HL-60 (cell line): ENCODE data around the gene BRIP1.

Experiments used
- DNase-seq, 2 experiments: peaks; one replicate each; pipeline ENCODE4 v3.0.0-alpha.2; 2010 to 2020; ENCODE audit warnings: low read depth in 1 of 2, low spot score in 1 of 2
- H3K27ac ChIP-seq: fragments of 250-450 bp; sonication (Bioruptor Pico); replicated peaks from 2 replicates; pipeline ENCODE4 v1.5.1; 2020; ENCODE audit warnings: mild to moderate bottlenecking, moderate library complexity
- H3K27me3 ChIP-seq: fragments of 250-450 bp; sonication (Bioruptor Pico); 2 replicates; pipeline ENCODE4 v1.5.1; 2021; ENCODE audit warnings: mild to moderate bottlenecking, moderate library complexity; ENCODE audit not compliant: insufficient read depth, poor library complexity, severe bottlenecking
- H3K4me3 ChIP-seq: replicated peaks from 2 replicates; pipeline ENCODE4 v1.5.1; 2011; ENCODE audit warnings: mild to moderate bottlenecking, control low read depth, low read length; ENCODE audit not compliant: insufficient read depth
- GABPA ChIP-seq: IDR thresholded peaks from 2 replicates; pipeline ENCODE4 v1.6.1; 2012; ENCODE audit warnings: low read depth
- POLR2AphosphoS5 ChIP-seq: IDR thresholded peaks from 2 replicates; pipeline ENCODE4 v1.6.1; 2012; ENCODE audit warnings: low read depth
- SPI1 ChIP-seq: IDR thresholded peaks from 2 replicates; pipeline ENCODE4 v1.6.1; 2012; ENCODE audit warnings: low read depth, mild to moderate bottlenecking, borderline replicate concordance
- TF ChIP-seq, protein P1 (sequence below): IDR thresholded peaks from one replicate; pipeline ENCODE4 v1.5.1; 2011; ENCODE audit warnings: low read length, control low read depth, inconsistent platforms; ENCODE audit not compliant: insufficient read depth
- TF ChIP-seq, protein P2 (sequence below): IDR thresholded peaks from 2 replicates; pipeline ENCODE4 v1.6.1; 2012; ENCODE audit warnings: low read depth; ENCODE audit not compliant: insufficient replicate concordance

Gene BRIP1

GRCh38 chr17:61874075-61874474, 10.7 kb upstream of the BRIP1 start:
- Histone ChIP-seq H3K27ac (no peak overlapping the region), H3K4me3 (no peak overlapping the region), H3K27me3 (no peaks in the 10 kb centered on the region)
- TF ChIP-seq, protein P1, sequence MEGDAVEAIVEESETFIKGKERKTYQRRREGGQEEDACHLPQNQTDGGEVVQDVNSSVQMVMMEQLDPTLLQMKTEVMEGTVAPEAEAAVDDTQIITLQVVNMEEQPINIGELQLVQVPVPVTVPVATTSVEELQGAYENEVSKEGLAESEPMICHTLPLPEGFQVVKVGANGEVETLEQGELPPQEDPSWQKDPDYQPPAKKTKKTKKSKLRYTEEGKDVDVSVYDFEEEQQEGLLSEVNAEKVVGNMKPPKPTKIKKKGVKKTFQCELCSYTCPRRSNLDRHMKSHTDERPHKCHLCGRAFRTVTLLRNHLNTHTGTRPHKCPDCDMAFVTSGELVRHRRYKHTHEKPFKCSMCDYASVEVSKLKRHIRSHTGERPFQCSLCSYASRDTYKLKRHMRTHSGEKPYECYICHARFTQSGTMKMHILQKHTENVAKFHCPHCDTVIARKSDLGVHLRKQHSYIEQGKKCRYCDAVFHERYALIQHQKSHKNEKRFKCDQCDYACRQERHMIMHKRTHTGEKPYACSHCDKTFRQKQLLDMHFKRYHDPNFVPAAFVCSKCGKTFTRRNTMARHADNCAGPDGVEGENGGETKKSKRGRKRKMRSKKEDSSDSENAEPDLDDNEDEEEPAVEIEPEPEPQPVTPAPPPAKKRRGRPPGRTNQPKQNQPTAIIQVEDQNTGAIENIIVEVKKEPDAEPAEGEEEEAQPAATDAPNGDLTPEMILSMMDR, result no peak
- no peak for TF ChIP-seq SPI1
- TF ChIP-seq GABPA, result no peak
- DNase-seq, result no peak

DNA sequence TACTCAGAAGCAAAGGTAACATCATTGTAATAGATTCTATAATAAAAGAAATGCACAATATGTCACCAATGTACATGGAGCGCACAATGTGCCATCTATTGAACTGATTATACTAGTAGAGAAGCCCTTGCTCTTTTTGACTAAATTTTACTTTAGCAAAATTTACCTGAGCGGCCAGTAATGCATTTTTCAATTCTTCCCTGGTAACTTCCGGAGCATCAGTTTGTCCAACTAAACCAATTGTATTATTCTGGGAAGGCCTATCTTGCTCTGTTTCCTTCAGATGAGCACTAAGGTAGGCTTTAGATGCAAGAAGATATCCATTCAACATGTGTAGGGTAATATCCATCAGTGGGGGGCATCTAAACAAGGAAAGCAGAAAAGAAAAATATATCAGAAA, 8.8 kb upstream of the BRIP1 start:
- Histone ChIP-seq H3K4me3 (no peak overlapping the region), H3K27ac (no peak overlapping the region), H3K27me3 (no peaks in the 10 kb centered on the region)
- TF ChIP-seq, protein P2, sequence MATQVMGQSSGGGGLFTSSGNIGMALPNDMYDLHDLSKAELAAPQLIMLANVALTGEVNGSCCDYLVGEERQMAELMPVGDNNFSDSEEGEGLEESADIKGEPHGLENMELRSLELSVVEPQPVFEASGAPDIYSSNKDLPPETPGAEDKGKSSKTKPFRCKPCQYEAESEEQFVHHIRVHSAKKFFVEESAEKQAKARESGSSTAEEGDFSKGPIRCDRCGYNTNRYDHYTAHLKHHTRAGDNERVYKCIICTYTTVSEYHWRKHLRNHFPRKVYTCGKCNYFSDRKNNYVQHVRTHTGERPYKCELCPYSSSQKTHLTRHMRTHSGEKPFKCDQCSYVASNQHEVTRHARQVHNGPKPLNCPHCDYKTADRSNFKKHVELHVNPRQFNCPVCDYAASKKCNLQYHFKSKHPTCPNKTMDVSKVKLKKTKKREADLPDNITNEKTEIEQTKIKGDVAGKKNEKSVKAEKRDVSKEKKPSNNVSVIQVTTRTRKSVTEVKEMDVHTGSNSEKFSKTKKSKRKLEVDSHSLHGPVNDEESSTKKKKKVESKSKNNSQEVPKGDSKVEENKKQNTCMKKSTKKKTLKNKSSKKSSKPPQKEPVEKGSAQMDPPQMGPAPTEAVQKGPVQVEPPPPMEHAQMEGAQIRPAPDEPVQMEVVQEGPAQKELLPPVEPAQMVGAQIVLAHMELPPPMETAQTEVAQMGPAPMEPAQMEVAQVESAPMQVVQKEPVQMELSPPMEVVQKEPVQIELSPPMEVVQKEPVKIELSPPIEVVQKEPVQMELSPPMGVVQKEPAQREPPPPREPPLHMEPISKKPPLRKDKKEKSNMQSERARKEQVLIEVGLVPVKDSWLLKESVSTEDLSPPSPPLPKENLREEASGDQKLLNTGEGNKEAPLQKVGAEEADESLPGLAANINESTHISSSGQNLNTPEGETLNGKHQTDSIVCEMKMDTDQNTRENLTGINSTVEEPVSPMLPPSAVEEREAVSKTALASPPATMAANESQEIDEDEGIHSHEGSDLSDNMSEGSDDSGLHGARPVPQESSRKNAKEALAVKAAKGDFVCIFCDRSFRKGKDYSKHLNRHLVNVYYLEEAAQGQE, result no peak
- no peak for TF ChIP-seq SPI1
- TF ChIP-seq GABPA, result no peak
- TF ChIP-seq, protein P1, result no peak
- no peak for TF ChIP-seq POLR2AphosphoS5
- no peak for DNase-seq

GRCh38 chr17:61869138-61869537, 5.8 kb upstream of the BRIP1 start:
- TF ChIP-seq GABPA, result no peak
- TF ChIP-seq, protein P1, result no peak
- TF ChIP-seq, protein P2, result no peak
- no peak for TF ChIP-seq SPI1
- TF ChIP-seq POLR2AphosphoS5, result no peak
- Histone ChIP-seq H3K27ac (no peak overlapping the region), H3K4me3 (no peak overlapping the region), H3K27me3 (no peaks in the 10 kb centered on the region)
- no peak for DNase-seq

GRCh38 chr17:61868074-61868473, 4.7 kb upstream of the BRIP1 start:
- TF ChIP-seq GABPA (no peak), SPI1 (no peak), POLR2AphosphoS5 (no peak)
- TF ChIP-seq, protein P1, result no peak
- TF ChIP-seq, protein P2, result no peak
- no peak overlapping the region for H3K4me3 ChIP-seq
- no peak for DNase-seq

More at GRCh38 chr17:61868074-61868473, 4.7 kb upstream of the BRIP1 start:
- Histone ChIP-seq H3K27ac (no peak overlapping the region), H3K27me3 (no peaks in the 10 kb centered on the region)
